HFFc6 (cell line): Measurements from ENCODE around the gene AGXT. TPM values are rescaled to one million over a fixed set of nuclear protein-coding genes. Genes with fewer than 3 reads are reported as not detected.

ENCODE experiments used
- DNase-seq: peaks from one replicate; pipeline ENCODE4 v3.0.0-alpha.2; 2018
- H3K27ac Mint-ChIP-seq: 2 replicates; pipeline ENCODE4 v1.8.0; 2020; ENCODE audit warnings: mild to moderate bottlenecking, mixed read lengths
- H3K27me3 Mint-ChIP-seq: 2 replicates; pipeline ENCODE4 v1.8.0; 2021; ENCODE audit warnings: mild to moderate bottlenecking, moderate library complexity, mixed read lengths; ENCODE audit not compliant: insufficient read depth
- H3K36me3 Mint-ChIP-seq: 2 replicates; pipeline ENCODE4 v1.8.0; 2021; ENCODE audit warnings: low read depth, mixed read lengths
- H3K4me1 Mint-ChIP-seq: 2 replicates; pipeline ENCODE4 v1.8.0; 2020; ENCODE audit warnings: low read depth, mixed read lengths
- H3K4me3 Mint-ChIP-seq: 2 replicates; pipeline ENCODE4 v1.8.0; 2020; ENCODE audit warnings: mild to moderate bottlenecking, moderate library complexity, mixed read lengths
- H3K9me3 Mint-ChIP-seq: 2 replicates; pipeline ENCODE4 v1.8.0; 2020; ENCODE audit warnings: mild to moderate bottlenecking, mixed read lengths
- CTCF ChIP-seq: fragments of 200-600 bp; sonication (generic); IDR thresholded peaks from 2 replicates; pipeline ENCODE4 v1.5.0; 2021; ENCODE audit warnings: antibody characterized with exemption, mild to moderate bottlenecking
- total RNA-seq, 6 experiments: library from RNA; stranded (reverse); fragmentation: NEBNext Ultra II Directional; extraction: Animal tissue kit (Norgen Biotek cat#: 25700); gene quantifications; 2 replicates in 1 of 6; 3 replicates in 5 of 6; pipeline ENCODE4 v1.2.3, GENCODE V29; 2021

AGXT gene
- total RNA-seq, 6 experiments from 2014 or later: not detected

GRCh38 chr2:240877460-240878340, 9.1 kb downstream of the AGXT start:
- Mint-ChIP-seq H3K27ac (no peak overlapping the region), H3K27me3 (peaks cover 15% of the 10 kb centered on the region), H3K9me3 (no peaks in the 10 kb centered on the region), H3K36me3 (no peaks in the 10 kb centered on the region), H3K4me3 (no peak overlapping the region), H3K4me1 (no peaks in the 10 kb centered on the region)
- no peak for DNase-seq
- TF ChIP-seq CTCF: no peak

- Mint-ChIP-seq H3K27ac (no peak overlapping the region), H3K36me3 (no peaks in the 10 kb centered on the region), H3K27me3 (peaks cover 19% of the 10 kb centered on the region), H3K4me3 (no peak overlapping the region), H3K9me3 (no peaks in the 10 kb centered on the region), H3K4me1 (no peaks in the 10 kb centered on the region)
- no peak for DNase-seq
- TF ChIP-seq CTCF: no peak
Measured at GRCh38 chr2:240878341-240878936, 9.8 kb downstream of the AGXT start.

GRCh38 chr2:240879105-240879504, 10.5 kb downstream of the AGXT start:
- no peak overlapping the region for H3K4me3 Mint-ChIP-seq
- no peaks in the 10 kb centered on the region for H3K4me1 Mint-ChIP-seq
- no peak overlapping the region for H3K27ac Mint-ChIP-seq
- H3K27me3 Mint-ChIP-seq: peaks cover 19% of the 10 kb centered on the region
- H3K36me3 Mint-ChIP-seq: no peaks in the 10 kb centered on the region
- DNase-seq: no peak
- no peak for TF ChIP-seq CTCF
- H3K9me3 Mint-ChIP-seq: no peaks in the 10 kb centered on the region

- Mint-ChIP-seq H3K27ac (no peak overlapping the region), H3K9me3 (no peaks in the 10 kb centered on the region)
Measured at GRCh38 chr2:240881913-240882312, 13.3 kb downstream of the AGXT start.

GRCh38 chr2:240884221-240884620, 15.6 kb downstream of the AGXT start:
- Mint-ChIP-seq H3K27ac (no peak overlapping the region), H3K27me3 (peaks cover 23% of the 10 kb centered on the region), H3K36me3 (no peaks in the 10 kb centered on the region), H3K9me3 (no peaks in the 10 kb centered on the region), H3K4me3 (no peak overlapping the region), H3K4me1 (no peaks in the 10 kb centered on the region)
- no peak for DNase-seq
- TF ChIP-seq CTCF: no peak

More at GRCh38 chr2:240881913-240882312, 13.3 kb downstream of the AGXT start:
- Mint-ChIP-seq H3K36me3 (no peaks in the 10 kb centered on the region), H3K4me1 (no peaks in the 10 kb centered on the region), H3K4me3 (no peak overlapping the region), H3K27me3 (peaks cover 15% of the 10 kb centered on the region)
- no peak for TF ChIP-seq CTCF
- DNase-seq: no peak
